ENCODE measurements around the gene TTC21A. TPM values are rescaled to one million over a fixed set of nuclear protein-coding genes. Genes with fewer than 3 reads are reported as not detected.

The TTC21A gene
- total RNA-seq, 2 donors from 2014 or later, result 2.7 to 4.7 TPM

DNA sequence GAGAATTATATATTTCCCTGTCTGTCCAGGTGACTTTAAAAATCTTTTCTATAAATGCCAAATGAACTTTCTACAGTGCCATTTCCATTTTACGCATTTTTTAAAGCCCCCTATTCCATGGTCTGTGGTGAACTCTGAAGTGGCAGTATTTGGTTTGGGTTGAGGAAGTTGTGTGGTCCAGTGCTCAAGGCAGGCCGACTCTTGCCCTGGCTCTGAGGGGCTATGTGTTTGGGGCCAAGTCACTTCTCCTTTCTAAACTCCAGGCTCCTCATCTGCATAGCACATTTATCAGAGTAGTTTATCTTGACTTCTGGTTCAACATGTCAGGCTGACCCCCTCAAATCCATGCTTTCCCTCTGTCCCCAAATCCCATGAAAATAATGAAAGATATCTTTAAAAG, 14.1 kb downstream of the TTC21A start:
- H3K27me3 Mint-ChIP-seq, result no peaks in the 10 kb centered on the region
- H3K27ac Mint-ChIP-seq, result no peak overlapping the region
- H3K4me1 Mint-ChIP-seq, result peaks cover 3% of the 10 kb centered on the region
- no peak overlapping the region for H3K4me3 Mint-ChIP-seq
- H3K36me3 Mint-ChIP-seq (ENCODE audit: low read depth), result no peaks in the 10 kb centered on the region
- no peak for ATAC-seq (replicated peaks)
- no peaks in the 10 kb centered on the region for H3K9me3 Mint-ChIP-seq

DNA sequence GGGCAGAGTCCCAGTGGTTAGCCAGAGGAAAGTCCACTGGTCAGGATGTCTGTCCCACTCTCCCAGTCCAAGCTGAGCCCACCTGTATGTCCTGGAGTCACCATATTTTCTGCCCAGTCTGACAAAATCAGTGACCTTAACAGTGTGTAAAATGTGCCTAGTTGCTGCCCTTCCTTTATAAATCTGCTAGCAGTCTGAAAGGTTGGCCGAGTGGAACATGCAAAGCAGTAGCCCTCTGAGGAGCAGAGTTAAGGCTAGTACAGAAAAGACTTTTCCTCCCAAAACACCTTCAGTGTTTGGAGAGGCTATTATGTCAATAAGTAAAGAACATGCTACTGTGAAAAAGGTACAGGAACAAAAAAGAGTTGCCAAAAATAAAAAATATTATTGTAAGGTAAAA, 15.3 kb downstream of the TTC21A start:
- H3K27me3 Mint-ChIP-seq, result no peaks in the 10 kb centered on the region

GRCh38 chr3:39124876-39125840, 17.7 kb downstream of the TTC21A start:
- H3K27me3 Mint-ChIP-seq, result no peaks in the 10 kb centered on the region
- no peak overlapping the region for H3K27ac Mint-ChIP-seq
- no peaks in the 10 kb centered on the region for H3K9me3 Mint-ChIP-seq
- H3K4me1 Mint-ChIP-seq, result peaks cover 20% of the 10 kb centered on the region
- ATAC-seq (replicated peaks), result no peak
- no peaks in the 10 kb centered on the region for H3K36me3 Mint-ChIP-seq (ENCODE audit: low read depth)
- no peak overlapping the region for H3K4me3 Mint-ChIP-seq

More for the DNA sequence above, 15.3 kb downstream of the TTC21A start:
- Mint-ChIP-seq H3K4me3 (no peak overlapping the region), H3K36me3 (ENCODE audit: low read depth) (no peaks in the 10 kb centered on the region), H3K27ac (no peak overlapping the region), H3K4me1 (peaks cover 15% of the 10 kb centered on the region), H3K9me3 (no peaks in the 10 kb centered on the region)
- ATAC-seq (replicated peaks), result no peak

GRCh38 chr3:39125841-39126500, 18.5 kb downstream of the TTC21A start:
- Mint-ChIP-seq H3K4me1 (peaks cover 20% of the 10 kb centered on the region), H3K36me3 (ENCODE audit: low read depth) (no peaks in the 10 kb centered on the region), H3K27me3 (no peaks in the 10 kb centered on the region), H3K9me3 (no peaks in the 10 kb centered on the region), H3K27ac (no peak overlapping the region), H3K4me3 (no peak overlapping the region)
- no peak for ATAC-seq (replicated peaks)

- H3K27me3 Mint-ChIP-seq, result no peaks in the 10 kb centered on the region
- peak overlapping the region; percentile 74 for H3K27ac Mint-ChIP-seq
- peak; percentile 64 for ATAC-seq (replicated peaks)
- H3K9me3 Mint-ChIP-seq, result no peaks in the 10 kb centered on the region
- H3K4me3 Mint-ChIP-seq, result no peak overlapping the region
- H3K4me1 Mint-ChIP-seq, result peaks cover 20% of the 10 kb centered on the region
- H3K36me3 Mint-ChIP-seq (ENCODE audit: low read depth), result no peaks in the 10 kb centered on the region
Observed at GRCh38 chr3:39126532-39127071, 19.1 kb downstream of the TTC21A start.

DNA sequence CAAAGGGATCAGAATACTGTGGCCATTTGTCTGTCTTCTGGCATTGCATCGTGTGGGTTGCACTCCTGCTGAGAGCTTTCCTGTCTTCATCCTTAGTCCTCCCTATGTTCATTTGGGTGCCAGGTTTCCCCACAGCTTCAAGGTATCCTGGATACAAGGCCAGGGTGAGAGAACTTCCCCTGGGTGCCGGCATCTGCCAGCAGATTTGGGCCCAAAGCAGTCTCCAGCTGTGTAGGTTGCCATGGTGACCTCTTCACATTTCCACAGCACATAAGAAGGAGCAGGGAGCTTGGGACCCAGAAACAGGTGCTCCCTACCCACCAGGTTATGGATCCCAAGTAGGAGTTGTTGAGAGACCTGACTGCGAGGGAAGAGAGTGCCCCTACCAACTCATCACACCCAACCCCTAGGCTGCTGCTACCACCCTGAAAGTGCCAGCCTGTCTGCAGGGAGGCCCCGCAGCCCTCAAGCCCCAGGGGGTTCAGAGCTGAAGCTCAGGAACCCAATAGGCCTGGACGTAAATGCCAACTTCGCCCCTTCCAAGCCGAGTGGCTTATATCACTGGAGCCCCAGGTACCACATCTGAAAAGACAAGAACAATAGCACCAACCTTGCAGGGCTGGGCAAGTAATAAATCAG, 19.9 kb downstream of the TTC21A start:
- H3K27me3 Mint-ChIP-seq, result no peaks in the 10 kb centered on the region
- H3K9me3 Mint-ChIP-seq, result no peaks in the 10 kb centered on the region
- no peak for ATAC-seq (replicated peaks)
- H3K4me3 Mint-ChIP-seq, result peak overlapping the region; percentile 8
- H3K36me3 Mint-ChIP-seq (ENCODE audit: low read depth), result no peaks in the 10 kb centered on the region
- H3K4me1 Mint-ChIP-seq, result peaks cover 20% of the 10 kb centered on the region
- H3K27ac Mint-ChIP-seq, result peak overlapping the region; percentile 74

GRCh38 chr3:39127908-39128304, 20.4 kb downstream of the TTC21A start:
- Mint-ChIP-seq H3K36me3 (ENCODE audit: low read depth) (no peaks in the 10 kb centered on the region), H3K4me1 (peaks cover 20% of the 10 kb centered on the region), H3K9me3 (no peaks in the 10 kb centered on the region), H3K27ac (peak overlapping the region; percentile 74), H3K27me3 (no peaks in the 10 kb centered on the region), H3K4me3 (peak overlapping the region; percentile 8)
- ATAC-seq (replicated peaks), result peak; percentile 40

DNA sequence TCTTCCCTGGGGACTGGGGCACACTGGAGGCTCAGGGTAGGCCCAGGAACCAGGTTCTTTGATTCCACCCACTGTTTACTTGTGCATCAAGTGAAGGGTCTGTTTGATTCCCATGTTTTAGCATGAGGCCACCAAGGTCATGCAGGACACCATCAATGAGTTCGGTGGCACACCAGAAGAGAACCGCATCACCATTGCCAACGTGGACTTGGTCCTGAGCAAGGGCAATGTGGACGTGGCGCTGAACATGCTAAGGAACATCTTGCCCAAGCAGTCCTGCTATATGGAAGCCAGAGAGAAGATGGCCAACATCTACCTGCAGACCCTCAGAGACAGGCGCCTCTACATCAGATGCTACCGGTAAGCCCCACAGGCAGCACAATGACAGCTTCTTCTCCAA, 21.5 kb downstream of the TTC21A start:
- Mint-ChIP-seq H3K27ac (no peak overlapping the region), H3K4me3 (no peak overlapping the region), H3K36me3 (ENCODE audit: low read depth) (no peaks in the 10 kb centered on the region), H3K4me1 (peaks cover 20% of the 10 kb centered on the region), H3K9me3 (no peaks in the 10 kb centered on the region), H3K27me3 (no peaks in the 10 kb centered on the region)
- no peak for ATAC-seq (replicated peaks)

DNA sequence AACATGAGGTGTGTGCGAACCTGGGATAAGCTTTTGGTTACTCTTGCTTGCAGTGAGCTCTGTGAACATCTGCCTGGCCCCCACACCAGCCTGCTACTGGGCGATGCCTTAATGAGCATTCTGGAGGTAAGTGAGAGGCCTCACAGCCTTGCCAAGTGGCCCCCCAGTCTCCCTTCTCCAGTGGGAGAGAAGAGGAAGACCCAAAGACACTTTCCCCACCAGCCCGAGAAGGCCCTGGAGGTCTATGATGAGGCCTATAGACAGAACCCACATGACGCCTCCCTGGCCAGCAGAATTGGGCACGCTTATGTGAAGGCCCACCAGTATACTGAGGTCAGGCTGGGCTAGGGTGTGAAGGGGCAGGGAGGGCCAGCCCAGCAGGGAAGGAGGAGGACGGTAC, 22.5 kb downstream of the TTC21A start:
- no peak for ATAC-seq (replicated peaks)
- peak overlapping the region; percentile 49 for H3K27ac Mint-ChIP-seq
- H3K9me3 Mint-ChIP-seq, result no peaks in the 10 kb centered on the region

DNA sequence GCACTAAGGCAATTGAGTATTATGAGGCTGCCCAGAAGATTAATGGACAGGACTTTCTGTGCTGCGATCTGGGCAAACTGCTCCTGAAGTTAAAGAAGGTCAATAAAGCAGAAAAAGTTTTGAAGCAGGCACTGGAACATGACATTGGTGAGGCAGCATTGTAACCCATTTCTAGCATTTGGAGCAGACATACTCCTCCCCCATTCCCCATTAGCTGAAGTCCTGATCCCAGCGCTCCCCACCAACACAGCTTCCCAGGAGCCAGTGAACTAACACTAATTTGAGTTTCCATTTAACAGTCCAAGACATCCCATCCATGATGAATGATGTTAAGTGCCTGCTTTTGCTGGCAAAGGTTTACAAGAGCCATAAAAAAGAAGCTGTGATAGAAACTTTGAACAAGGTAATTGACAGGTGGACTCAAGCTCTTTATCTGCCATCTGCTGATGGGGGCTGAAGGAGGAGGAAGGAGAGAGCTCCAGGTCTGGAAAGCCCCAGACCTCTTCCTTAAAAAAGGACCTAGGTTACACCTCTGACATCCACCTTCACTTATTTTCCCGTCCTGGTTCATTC, 23.3 kb downstream of the TTC21A start:
- Mint-ChIP-seq H3K36me3 (ENCODE audit: low read depth) (no peaks in the 10 kb centered on the region), H3K27me3 (no peaks in the 10 kb centered on the region), H3K4me3 (no peak overlapping the region), H3K4me1 (peaks cover 20% of the 10 kb centered on the region), H3K9me3 (no peaks in the 10 kb centered on the region), H3K27ac (peak overlapping the region; percentile 6)
- ATAC-seq (replicated peaks), result no peak

More for the DNA sequence above, 22.5 kb downstream of the TTC21A start:
- Mint-ChIP-seq H3K4me3 (no peak overlapping the region), H3K4me1 (peaks cover 20% of the 10 kb centered on the region), H3K36me3 (ENCODE audit: low read depth) (no peaks in the 10 kb centered on the region), H3K27me3 (no peaks in the 10 kb centered on the region)

GRCh38 chr3:39132096-39133092, 24.9 kb downstream of the TTC21A start:
- H3K4me1 Mint-ChIP-seq, result peaks cover 9% of the 10 kb centered on the region
- ATAC-seq (replicated peaks), result no peak
- H3K27me3 Mint-ChIP-seq, result no peaks in the 10 kb centered on the region
- H3K9me3 Mint-ChIP-seq, result no peaks in the 10 kb centered on the region
- peaks cover 9% of the 10 kb centered on the region for H3K36me3 Mint-ChIP-seq (ENCODE audit: low read depth)
- H3K27ac Mint-ChIP-seq, result peak overlapping the region; percentile 63
- no peak overlapping the region for H3K4me3 Mint-ChIP-seq

- ATAC-seq (replicated peaks), result no peak
- Mint-ChIP-seq H3K4me1 (peaks cover 2% of the 10 kb centered on the region), H3K27ac (peak overlapping the region; percentile 63), H3K9me3 (no peaks in the 10 kb centered on the region), H3K4me3 (no peak overlapping the region), H3K36me3 (ENCODE audit: low read depth) (peaks cover 16% of the 10 kb centered on the region), H3K27me3 (no peaks in the 10 kb centered on the region)
Observed at GRCh38 chr3:39133093-39133490, 25.6 kb downstream of the TTC21A start.

DNA sequence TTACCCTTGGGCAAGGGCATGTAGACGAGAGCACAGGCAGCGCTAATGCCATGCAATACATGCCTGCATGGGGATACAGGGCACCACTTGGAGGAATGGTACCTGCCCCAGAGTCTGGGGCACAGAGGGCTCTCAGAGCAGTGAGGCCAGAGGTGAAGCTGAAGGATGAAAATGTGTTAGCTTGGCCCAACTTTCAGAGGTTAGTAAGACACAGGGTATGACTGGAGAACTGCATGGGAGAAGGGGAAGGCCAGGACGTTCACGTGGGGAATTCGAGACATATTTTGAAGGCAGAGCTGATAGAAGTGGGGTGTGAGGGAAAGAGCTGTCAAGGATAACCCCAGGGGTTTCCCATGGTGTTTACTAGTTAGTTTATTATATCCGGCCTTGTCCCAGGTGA, 26.3 kb downstream of the TTC21A start:
- Mint-ChIP-seq H3K4me3 (no peak overlapping the region), H3K36me3 (ENCODE audit: low read depth) (peaks cover 22% of the 10 kb centered on the region), H3K4me1 (peaks cover 6% of the 10 kb centered on the region), H3K27me3 (no peaks in the 10 kb centered on the region), H3K9me3 (no peaks in the 10 kb centered on the region), H3K27ac (peak overlapping the region; percentile 63)
- no peak for ATAC-seq (replicated peaks)

All from activated T-helper 17 cell treated with anti-CD3 and anti-CD28 coated beads, Interleukin-2, amount 50 U/mL, for 72 hours (primary cell).